Measurements from ENCODE around the gene TMEM141.

Gene TMEM141

GRCh38 chr9:136747161-136748060 is 43.7 kb upstream of the TMEM141 start:
- Histone ChIP-seq H3K27ac (ENCODE audit: insufficient read depth, low read depth, low read length, poor library complexity, severe bottlenecking) (no peak overlapping the region), H3K4me1 (ENCODE audit: control insufficient read depth, insufficient read depth, low read length) (peaks cover 9% of the 10 kb centered on the region), H3K36me3 (ENCODE audit: control insufficient read depth, insufficient read depth, low read length) (no peaks in the 10 kb centered on the region), H3K4me3 (ENCODE audit: insufficient read depth, low read depth, low read length) (no peak overlapping the region), H3K9me3 (ENCODE audit: control insufficient read depth, low read length) (no peaks in the 10 kb centered on the region), H3K27me3 (ENCODE audit: control insufficient read depth, insufficient read depth, low read length, poor library complexity, severe bottlenecking) (no peaks in the 10 kb centered on the region)
- WGBS, 2 experiments: 92 to 93% methylated on average over 22 of the region's 22 CpGs

- H3K27ac ChIP-seq (ENCODE audit: insufficient read depth, low read depth, low read length, poor library complexity, severe bottlenecking): no peak within 1 kb of the TSS
- H3K4me3 ChIP-seq (ENCODE audit: insufficient read depth, low read depth, low read length): no peak within 1 kb of the TSS
- H3K36me3 ChIP-seq (ENCODE audit: control insufficient read depth, insufficient read depth, low read length): no peaks in the 10 kb centered on the region
- WGBS, 2 experiments: 82 to 85% methylated on average over 8 of the region's 8 CpGs
- H3K9me3 ChIP-seq (ENCODE audit: control insufficient read depth, low read length): no peaks in the 10 kb centered on the region
- H3K27me3 ChIP-seq (ENCODE audit: control insufficient read depth, insufficient read depth, low read length, poor library complexity, severe bottlenecking): no peaks in the 10 kb centered on the region
- H3K4me1 ChIP-seq (ENCODE audit: control insufficient read depth, insufficient read depth, low read length): peaks cover 1% of the 10 kb centered on the region
Measured at GRCh38 chr9:136748201-136748600, 42.9 kb upstream of the TMEM141 start, which contains the start of gene LCN6. TSS of gene LCN6 (minus strand) at chr9:136748525. CDS start at chr9:136748483, 42 bp downstream.

GRCh38 chr9:136748666-136749611 is 42.2 kb upstream of the TMEM141 start:
- Histone ChIP-seq H3K27ac (ENCODE audit: insufficient read depth, low read depth, low read length, poor library complexity, severe bottlenecking) (no peak overlapping the region), H3K4me1 (ENCODE audit: control insufficient read depth, insufficient read depth, low read length) (no peaks in the 10 kb centered on the region), H3K4me3 (ENCODE audit: insufficient read depth, low read depth, low read length) (no peak overlapping the region), H3K27me3 (ENCODE audit: control insufficient read depth, insufficient read depth, low read length, poor library complexity, severe bottlenecking) (no peaks in the 10 kb centered on the region), H3K36me3 (ENCODE audit: control insufficient read depth, insufficient read depth, low read length) (no peaks in the 10 kb centered on the region), H3K9me3 (ENCODE audit: control insufficient read depth, low read length) (no peaks in the 10 kb centered on the region)
- 91 to 93% methylated on average over 21 of the region's 21 CpGs for WGBS, 2 experiments

- Histone ChIP-seq H3K4me1 (ENCODE audit: control insufficient read depth, insufficient read depth, low read length) (peaks cover 4% of the 10 kb centered on the region), H3K27ac (ENCODE audit: insufficient read depth, low read depth, low read length, poor library complexity, severe bottlenecking) (no peak overlapping the region), H3K9me3 (ENCODE audit: control insufficient read depth, low read length) (no peaks in the 10 kb centered on the region), H3K27me3 (ENCODE audit: control insufficient read depth, insufficient read depth, low read length, poor library complexity, severe bottlenecking) (no peaks in the 10 kb centered on the region), H3K4me3 (ENCODE audit: insufficient read depth, low read depth, low read length) (no peak overlapping the region), H3K36me3 (ENCODE audit: control insufficient read depth, insufficient read depth, low read length) (no peaks in the 10 kb centered on the region)
- WGBS, 2 experiments: 63 to 80% methylated on average over 2 of the region's 2 CpGs
Measured at GRCh38 chr9:136750526-136750925, 40.6 kb upstream of the TMEM141 start.

DNA sequence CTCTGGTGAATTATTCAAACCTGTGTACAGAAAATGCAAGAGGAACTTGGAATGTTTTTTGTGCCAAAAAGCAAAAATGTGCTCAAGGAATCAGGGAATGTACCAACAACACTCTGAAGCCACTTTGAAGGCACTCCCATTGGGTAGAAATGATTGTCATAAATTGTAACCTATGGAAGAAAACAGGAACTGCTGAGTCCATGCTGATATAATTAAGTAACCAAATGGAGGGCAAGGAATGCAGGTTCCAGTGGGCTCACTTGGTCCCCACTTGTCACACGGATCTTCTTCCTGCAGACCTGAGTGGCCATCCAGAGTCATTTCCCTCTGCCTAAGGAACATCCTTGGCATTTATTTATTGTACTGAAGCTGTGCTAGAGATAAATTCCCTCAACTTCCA is 39.9 kb upstream of the TMEM141 start:
- H3K9me3 ChIP-seq (ENCODE audit: control insufficient read depth, low read length): no peaks in the 10 kb centered on the region
- no peak overlapping the region for H3K27ac ChIP-seq (ENCODE audit: insufficient read depth, low read depth, low read length, poor library complexity, severe bottlenecking)
- H3K27me3 ChIP-seq (ENCODE audit: control insufficient read depth, insufficient read depth, low read length, poor library complexity, severe bottlenecking): no peaks in the 10 kb centered on the region
- no peaks in the 10 kb centered on the region for H3K36me3 ChIP-seq (ENCODE audit: control insufficient read depth, insufficient read depth, low read length)
- H3K4me1 ChIP-seq (ENCODE audit: control insufficient read depth, insufficient read depth, low read length): peaks cover 4% of the 10 kb centered on the region
- no peak overlapping the region for H3K4me3 ChIP-seq (ENCODE audit: insufficient read depth, low read depth, low read length)
- WGBS, 2 experiments: 89 to 95% methylated on average over 1 of the region's 1 CpG

DNA sequence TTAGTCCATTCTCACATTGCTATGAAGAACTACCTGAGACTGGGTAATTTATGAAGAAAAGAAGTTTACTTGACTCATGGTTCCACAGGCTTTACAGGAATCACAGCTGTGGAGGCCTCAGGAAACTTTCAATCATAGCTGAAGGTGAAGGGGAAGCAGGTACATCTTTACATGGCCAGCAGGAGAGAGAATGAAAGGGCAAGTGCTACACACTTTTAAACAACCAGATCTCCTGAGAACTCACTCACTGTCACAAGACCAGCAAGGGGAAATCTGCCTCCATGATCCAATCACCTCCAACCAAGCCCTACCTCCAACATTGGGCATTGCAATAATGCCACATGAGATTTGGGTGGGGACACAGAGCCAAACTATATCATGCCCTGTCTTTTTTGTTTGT is 39.3 kb upstream of the TMEM141 start:
- H3K4me1 ChIP-seq (ENCODE audit: control insufficient read depth, insufficient read depth, low read length): peaks cover 4% of the 10 kb centered on the region
- no peak overlapping the region for H3K4me3 ChIP-seq (ENCODE audit: insufficient read depth, low read depth, low read length)
- H3K27ac ChIP-seq (ENCODE audit: insufficient read depth, low read depth, low read length, poor library complexity, severe bottlenecking): no peak overlapping the region
- no peaks in the 10 kb centered on the region for H3K36me3 ChIP-seq (ENCODE audit: control insufficient read depth, insufficient read depth, low read length)
- no peaks in the 10 kb centered on the region for H3K9me3 ChIP-seq (ENCODE audit: control insufficient read depth, low read length)
- H3K27me3 ChIP-seq (ENCODE audit: control insufficient read depth, insufficient read depth, low read length, poor library complexity, severe bottlenecking): no peaks in the 10 kb centered on the region

DNA sequence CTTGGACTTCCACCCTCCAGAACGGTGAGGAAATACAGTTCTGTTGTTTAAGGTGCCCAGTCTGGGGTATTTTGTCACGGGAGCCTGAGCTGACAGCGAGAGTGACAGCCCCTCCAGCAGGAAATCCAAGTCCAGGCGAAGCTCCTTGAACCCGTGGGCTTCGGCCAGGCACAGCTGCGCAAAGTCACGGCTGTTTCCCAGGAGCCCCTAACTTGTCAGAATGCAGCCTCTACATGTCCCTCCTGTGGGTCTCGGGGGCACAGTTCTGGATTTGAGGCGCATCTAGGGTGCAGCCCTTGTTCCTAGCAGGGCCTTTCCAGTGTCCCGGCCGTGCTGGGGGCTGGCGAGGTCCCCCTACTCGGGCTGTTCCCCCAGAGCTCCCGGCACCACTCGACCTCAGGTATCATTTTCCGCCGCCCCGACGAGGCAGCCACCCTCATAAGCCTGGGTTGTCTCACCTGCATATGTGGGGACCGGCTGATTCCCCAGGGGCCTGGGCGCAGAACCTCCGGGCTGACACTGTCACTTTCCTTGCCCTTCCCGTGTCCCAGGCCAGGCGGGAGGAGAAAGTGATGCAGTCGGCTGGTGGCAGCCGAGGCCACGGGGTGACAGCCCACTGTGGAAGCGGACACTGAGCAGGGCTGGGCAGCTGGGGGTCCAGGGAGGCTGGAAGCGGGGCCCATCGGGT is 37.6 kb upstream of the TMEM141 start:
- no peak overlapping the region for H3K27ac ChIP-seq (ENCODE audit: insufficient read depth, low read depth, low read length, poor library complexity, severe bottlenecking)
- 88 to 89% methylated on average over 31 of the region's 31 CpGs for WGBS, 2 experiments
- no peaks in the 10 kb centered on the region for H3K36me3 ChIP-seq (ENCODE audit: control insufficient read depth, insufficient read depth, low read length)
- H3K4me1 ChIP-seq (ENCODE audit: control insufficient read depth, insufficient read depth, low read length): peaks cover 4% of the 10 kb centered on the region
- no peak overlapping the region for H3K4me3 ChIP-seq (ENCODE audit: insufficient read depth, low read depth, low read length)
- H3K9me3 ChIP-seq (ENCODE audit: control insufficient read depth, low read length): no peaks in the 10 kb centered on the region
- no peaks in the 10 kb centered on the region for H3K27me3 ChIP-seq (ENCODE audit: control insufficient read depth, insufficient read depth, low read length, poor library complexity, severe bottlenecking)

- Histone ChIP-seq H3K9me3 (ENCODE audit: control insufficient read depth, low read length) (no peaks in the 10 kb centered on the region), H3K4me3 (ENCODE audit: insufficient read depth, low read depth, low read length) (no peak overlapping the region), H3K27me3 (ENCODE audit: control insufficient read depth, insufficient read depth, low read length, poor library complexity, severe bottlenecking) (no peaks in the 10 kb centered on the region), H3K27ac (ENCODE audit: insufficient read depth, low read depth, low read length, poor library complexity, severe bottlenecking) (no peak overlapping the region), H3K36me3 (ENCODE audit: control insufficient read depth, insufficient read depth, low read length) (no peaks in the 10 kb centered on the region), H3K4me1 (ENCODE audit: control insufficient read depth, insufficient read depth, low read length) (peaks cover 4% of the 10 kb centered on the region)
- 91 to 92% methylated on average over 17 of the region's 17 CpGs for WGBS, 2 experiments
Measured at GRCh38 chr9:136754059-136754572, 37.0 kb upstream of the TMEM141 start.

GRCh38 chr9:136754626-136755301 is 36.4 kb upstream of the TMEM141 start:
- Histone ChIP-seq H3K27me3 (ENCODE audit: control insufficient read depth, insufficient read depth, low read length, poor library complexity, severe bottlenecking) (no peaks in the 10 kb centered on the region), H3K4me1 (ENCODE audit: control insufficient read depth, insufficient read depth, low read length) (peaks cover 4% of the 10 kb centered on the region), H3K27ac (ENCODE audit: insufficient read depth, low read depth, low read length, poor library complexity, severe bottlenecking) (no peak overlapping the region), H3K36me3 (ENCODE audit: control insufficient read depth, insufficient read depth, low read length) (no peaks in the 10 kb centered on the region), H3K4me3 (ENCODE audit: insufficient read depth, low read depth, low read length) (no peak overlapping the region), H3K9me3 (ENCODE audit: control insufficient read depth, low read length) (no peaks in the 10 kb centered on the region)
- 83 to 84% methylated on average over 24 of the region's 24 CpGs for WGBS, 2 experiments
